GM19099 (cell line): ENCODE results near the gene DNAAF1.

Experiments used
- POLR2A ChIP-seq: IDR thresholded peaks from 3 replicates; pipeline ENCODE4 v1.6.1; 2011; ENCODE audit warnings: low read depth; ENCODE audit not compliant: insufficient read length; ENCODE audit errors: extremely low read depth

DNAAF1 gene

GRCh38 chr16:84205976-84206691, 61.0 kb downstream of the DNAAF1 start:
- no peak for TF ChIP-seq POLR2A

- no peak for TF ChIP-seq POLR2A
These were observed 62.1 kb downstream of the DNAAF1 start for GRCh38 chr16:84207251-84207650.

GRCh38 chr16:84207879-84208278, 62.8 kb downstream of the DNAAF1 start:
- no peak for TF ChIP-seq POLR2A

GRCh38 chr16:84209989-84210388, 64.9 kb downstream of the DNAAF1 start:
- no peak for TF ChIP-seq POLR2A

- no peak for TF ChIP-seq POLR2A
These were observed 67.0 kb downstream of the DNAAF1 start for GRCh38 chr16:84212154-84212553.

GRCh38 chr16:84212631-84213030, 67.5 kb downstream of the DNAAF1 start:
- TF ChIP-seq POLR2A: no peak

GRCh38 chr16:84214451-84215066, 69.5 kb downstream of the DNAAF1 start:
- TF ChIP-seq POLR2A: no peak

- no peak for TF ChIP-seq POLR2A
These were observed 70.4 kb downstream of the DNAAF1 start for GRCh38 chr16:84215531-84215930.

GRCh38 chr16:84218176-84218823, 73.2 kb downstream of the DNAAF1 start:
- no peak for TF ChIP-seq POLR2A

- no peak for TF ChIP-seq POLR2A
These were observed 73.8 kb downstream of the DNAAF1 start for GRCh38 chr16:84218956-84219355.

GRCh38 chr16:84220851-84221250, 75.7 kb downstream of the DNAAF1 start:
- no peak for TF ChIP-seq POLR2A

GRCh38 chr16:84223456-84223855, 78.3 kb downstream of the DNAAF1 start:
- TF ChIP-seq POLR2A: no peak

GRCh38 chr16:84224554-84224953, 79.4 kb downstream of the DNAAF1 start:
- no peak for TF ChIP-seq POLR2A

GRCh38 chr16:84225126-84225525, 80.0 kb downstream of the DNAAF1 start:
- no peak for TF ChIP-seq POLR2A

GRCh38 chr16:84225571-84225970, 80.5 kb downstream of the DNAAF1 start:
- no peak for TF ChIP-seq POLR2A

GRCh38 chr16:84226026-84226425, 80.9 kb downstream of the DNAAF1 start:
- no peak for TF ChIP-seq POLR2A
